NCI-H2029 treated with DMSO at 0.1 percent for 48 hours (cell line): ENCODE data around the gene MAST4.

ENCODE experiments used
- DNase-seq: peaks from one replicate; lab custom pipeline; 2025; lab: John Stamatoyannopoulos, UW

Gene MAST4

DNA sequence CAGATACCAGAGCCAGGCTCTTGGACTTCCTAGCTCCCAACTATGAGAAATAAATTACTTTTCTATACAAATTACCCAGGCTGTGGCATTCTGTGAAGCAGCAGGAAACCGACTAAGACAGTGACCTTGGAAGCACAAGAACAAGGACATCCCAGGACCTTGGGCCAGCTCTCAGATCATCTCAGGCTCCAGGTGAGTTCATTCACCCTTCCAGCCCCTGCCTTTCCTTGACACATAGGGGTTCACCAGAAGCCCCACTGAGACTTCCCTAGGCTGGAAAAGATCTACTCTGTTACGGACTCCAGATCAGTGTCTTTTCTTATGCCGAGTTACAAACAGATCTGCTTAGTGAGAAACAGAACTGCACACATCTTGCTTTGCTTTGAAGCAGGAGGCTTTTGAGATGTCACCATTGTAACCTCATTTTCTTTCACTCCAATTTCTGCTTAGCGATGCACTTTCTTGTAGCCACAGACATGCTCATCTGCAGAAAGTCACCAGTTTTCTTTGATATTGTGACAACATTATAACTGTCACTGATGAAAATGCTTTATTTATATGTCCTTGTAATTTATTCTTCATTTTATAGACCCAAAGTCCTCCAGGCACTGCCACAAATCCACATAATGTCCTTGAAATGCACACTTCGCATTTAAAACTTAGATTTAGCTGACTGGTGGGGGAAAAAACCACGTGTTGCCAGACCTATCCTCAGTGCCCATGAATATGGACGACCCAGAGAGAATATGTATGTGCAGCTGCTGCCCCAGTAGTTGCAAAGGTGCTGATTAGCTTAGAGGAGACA lies 592.3 kb downstream of the MAST4 start:
- no peak for DNase-seq

DNA sequence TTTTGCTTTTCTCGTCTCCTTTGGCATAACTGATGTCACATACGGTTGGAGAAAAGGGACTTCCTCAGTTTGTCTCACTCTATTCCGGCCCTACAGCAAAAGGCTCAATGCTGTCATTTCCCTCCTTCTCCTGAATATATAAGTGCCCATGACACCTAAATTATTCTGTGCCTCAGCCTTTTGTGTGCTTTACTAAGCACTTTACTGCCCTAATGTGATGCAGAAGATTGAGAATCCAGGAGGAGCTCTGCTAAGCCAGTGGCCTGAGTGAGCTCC lies 592.8 kb downstream of the MAST4 start:
- DNase-seq, result no peak

DNA sequence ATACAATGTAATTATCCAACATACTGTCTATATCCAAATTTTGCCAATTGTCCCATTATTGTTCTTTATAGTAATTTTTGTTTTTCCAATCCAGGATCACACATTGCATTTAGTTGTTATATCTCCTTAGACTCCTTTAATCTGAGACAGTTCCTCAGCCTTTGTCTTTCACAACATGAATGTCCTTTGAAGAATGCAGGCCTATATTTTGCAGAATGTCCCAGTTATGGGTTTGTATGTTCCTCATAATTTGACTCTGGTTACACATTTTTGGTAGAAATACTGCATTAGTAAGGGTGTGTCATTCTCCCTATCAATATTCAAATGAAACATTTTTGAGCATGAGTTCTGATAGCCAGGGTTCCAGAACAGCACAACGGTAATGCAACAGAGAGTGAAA lies 593.7 kb downstream of the MAST4 start:
- no peak for DNase-seq

DNA sequence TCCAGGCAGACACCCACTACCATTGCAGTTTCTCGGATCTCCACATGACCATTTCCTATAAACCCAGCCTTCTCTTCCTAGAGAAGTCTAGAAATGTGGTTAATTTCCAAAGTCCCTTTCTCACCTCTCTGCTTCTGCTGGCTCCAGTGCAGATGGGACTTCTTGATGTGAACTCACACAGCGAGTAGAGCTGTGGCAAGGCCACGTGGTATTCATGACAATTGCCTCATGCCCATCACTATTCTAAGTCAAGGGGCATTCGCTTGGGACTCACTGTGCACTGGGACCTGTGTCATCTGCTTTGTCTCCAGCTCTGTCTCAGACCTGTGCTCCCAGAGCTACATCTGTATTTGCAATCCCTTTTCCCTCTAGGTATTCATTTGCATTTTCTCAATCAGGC lies 594.2 kb downstream of the MAST4 start:
- no peak for DNase-seq

DNA sequence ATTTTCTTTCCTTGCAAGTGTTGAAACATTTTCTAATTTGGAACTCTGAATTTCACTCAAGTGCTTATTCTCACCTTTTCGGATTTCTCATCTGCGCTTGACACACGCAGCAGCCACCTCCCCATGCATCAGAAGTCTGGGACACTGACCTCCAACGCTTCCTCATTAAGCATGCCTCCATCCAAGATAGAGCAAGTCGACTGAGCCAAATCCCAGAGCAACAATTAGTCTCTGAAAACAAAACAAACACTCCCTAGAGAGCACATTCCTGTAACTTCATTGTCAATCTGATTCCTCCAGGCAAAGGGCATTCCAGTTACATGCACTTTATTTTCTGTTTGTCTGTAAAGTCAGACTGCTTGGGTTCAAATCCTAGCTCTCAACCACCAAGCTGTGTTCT lies 594.7 kb downstream of the MAST4 start:
- no peak for DNase-seq

DNA sequence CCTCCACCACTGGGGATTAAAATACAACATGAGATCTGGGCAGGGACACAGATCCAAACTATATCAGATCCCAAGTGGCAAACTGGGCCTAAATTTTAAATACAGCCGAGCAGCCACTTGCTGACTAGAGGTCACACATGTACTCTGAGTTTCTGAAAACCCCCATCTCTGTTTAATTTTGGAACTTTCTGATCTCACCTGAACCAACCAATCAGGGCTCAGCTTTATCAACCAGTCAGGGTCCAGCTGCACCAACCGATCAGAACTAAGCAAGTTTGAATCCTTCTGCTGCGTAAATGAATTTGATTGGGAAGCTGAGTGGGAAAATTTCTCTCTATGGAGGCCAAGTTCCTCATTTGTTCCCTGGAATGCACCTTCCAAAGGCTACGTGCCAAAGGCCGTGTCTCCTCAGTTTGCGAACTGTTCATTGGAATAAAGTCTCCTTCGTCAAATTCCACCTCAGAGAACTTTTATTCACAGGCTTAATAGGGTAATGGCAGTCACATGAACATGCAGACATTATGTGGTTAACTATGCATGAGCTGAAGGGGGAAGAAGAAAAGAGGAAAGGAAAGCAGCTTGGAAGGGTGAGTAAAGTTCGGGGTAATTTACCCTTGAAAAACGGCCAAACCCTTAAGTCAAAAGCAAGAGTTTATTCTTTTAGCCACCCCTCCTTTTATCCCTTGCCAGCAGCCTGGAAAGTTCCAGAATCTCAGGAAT lies 596.7 kb downstream of the MAST4 start:
- no peak for DNase-seq

DNA sequence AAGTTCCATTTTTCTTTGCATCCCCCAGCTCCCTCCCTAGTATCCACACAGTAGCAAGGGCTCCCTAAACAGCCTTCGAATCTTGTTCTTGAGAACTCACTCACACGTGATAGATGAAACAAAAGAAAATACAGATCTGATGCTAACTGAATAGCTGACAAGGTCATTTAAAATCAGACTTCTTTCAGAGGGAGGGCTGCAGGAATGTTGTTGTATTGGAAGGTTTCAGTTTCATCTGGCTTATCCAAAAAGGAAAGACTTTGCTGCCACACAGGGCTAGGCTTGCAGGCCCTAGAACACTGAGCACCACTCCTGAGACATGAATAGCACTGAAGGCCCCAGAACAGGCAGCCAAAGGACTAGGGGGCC lies 597.2 kb downstream of the MAST4 start:
- no peak for DNase-seq

DNA sequence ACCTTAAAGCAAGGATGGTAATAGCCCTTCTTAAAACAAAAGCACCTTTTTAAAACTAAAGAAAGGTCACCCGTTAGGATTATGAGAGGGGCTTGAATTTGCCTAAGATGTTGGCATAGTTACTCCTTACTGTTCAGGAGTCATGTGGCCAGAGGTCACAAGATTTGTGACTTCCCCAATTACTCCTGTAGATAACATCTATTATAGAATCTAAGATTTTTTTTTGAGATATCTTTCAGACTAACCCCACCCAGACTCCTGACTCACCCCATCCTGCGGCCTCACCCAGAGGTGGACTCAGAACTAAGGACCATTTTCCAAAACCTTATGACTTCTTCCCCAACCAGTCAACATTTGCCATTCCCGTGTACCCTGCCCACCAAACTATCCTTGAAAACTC lies 598.0 kb downstream of the MAST4 start:
- DNase-seq, result no peak

DNA sequence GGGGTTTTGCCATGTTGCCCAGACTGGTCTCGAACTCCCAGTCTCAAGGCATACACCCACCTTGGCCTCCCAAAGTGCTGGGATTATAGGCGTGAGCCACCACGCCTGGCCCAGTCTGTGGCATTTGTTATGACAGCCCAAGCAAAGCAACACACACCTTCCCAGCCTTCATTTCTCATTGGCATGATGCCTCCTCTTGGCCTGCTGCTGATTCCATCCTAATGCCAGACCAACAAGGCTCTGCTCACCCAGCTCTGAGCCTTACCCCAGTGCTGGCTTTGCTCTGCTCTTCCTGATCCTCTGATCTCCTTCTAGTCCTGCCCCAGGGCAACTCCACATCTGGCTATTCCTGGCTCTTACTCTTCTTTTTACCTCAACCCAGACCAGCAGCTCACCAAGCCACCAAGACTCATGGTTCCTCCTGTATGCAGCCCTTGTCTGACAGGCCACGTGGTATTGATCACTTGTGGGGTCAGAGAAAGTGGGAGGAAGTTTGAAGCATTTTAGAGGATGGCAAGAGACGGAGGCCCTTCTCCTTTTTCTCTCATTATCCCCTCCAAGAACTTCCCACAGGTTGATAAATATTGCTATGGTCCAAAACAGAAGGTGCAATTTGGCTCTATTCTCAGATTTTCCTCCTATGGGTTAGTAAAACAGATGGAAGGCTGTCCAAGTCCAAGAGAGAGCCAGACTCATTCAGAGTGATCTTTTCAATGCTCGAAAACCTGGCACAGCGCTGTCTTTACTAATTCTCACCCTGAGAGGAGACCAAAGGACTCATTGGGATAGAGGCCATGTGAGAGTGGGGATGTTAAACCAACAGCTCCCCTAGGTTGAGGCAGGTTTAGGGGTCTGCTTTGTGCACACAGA lies 599.4 kb downstream of the MAST4 start:
- no peak for DNase-seq

DNA sequence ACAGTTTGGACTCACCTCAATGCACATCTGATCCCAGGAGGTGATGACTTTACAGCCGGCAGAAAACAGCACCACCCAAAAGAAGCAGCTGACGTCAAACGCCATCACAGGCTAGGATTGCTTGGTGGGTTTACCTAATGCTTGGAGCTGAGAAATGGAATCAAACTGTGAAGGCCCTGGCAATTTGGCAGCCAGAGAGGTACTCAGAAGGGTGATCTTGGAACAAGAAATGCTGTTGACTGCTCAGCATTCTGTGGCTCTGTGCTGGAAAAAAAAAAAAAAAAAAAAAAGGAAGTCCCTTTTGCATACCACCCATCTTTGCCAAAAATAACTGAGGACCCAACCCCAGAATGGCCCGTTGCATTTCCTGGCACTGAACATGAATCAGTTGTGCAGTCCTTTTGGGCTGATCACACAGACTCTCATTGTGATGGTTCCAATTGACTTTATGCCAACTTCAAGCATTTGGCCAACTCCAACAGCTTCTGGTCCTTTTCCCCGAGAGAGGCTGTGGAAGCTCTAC lies 600.4 kb downstream of the MAST4 start, which contains the start of gene CD180:
TSS of gene CD180 (minus strand) at position 263 of the 523 bp plus-strand sequence. CDS start at position 105, 158 bp downstream.
- DNase-seq, result no peak

DNA sequence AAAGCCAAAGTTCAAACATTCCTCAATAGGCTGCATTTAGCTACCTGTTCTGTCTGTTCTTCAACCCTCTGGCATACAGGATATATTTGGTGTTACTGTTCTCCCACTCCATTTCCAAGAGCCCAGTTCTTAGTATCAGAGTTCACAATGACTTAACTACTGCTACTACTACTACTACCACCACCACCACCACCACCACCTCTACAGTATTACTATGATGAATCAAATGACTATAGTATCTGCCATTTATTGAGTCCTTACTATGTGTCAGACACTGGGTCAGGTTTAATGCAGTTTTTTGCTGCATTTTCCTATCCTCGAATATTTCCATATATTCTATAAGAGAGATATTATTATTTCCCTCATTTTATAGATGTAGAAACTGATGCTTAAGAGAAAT lies 601.3 kb downstream of the MAST4 start:
- DNase-seq, result no peak

DNA sequence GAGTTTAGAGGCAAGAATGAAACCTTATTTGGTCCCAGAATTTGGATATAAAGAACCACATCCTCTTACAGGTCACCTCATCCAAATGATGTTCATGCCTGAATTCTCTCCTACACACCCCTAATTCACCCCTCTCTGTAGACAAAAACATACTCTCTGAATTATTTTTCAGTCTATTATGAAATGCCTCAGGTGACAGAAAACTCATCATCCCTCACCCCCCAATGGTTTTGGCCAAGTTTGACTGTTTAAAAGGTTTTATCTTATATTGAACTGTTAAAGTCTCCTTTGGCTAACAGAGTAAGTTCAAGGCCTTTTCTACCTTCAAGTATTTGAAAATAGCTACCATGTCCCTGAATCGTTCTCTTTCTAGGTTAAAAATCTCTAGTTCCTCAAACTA lies 602.7 kb downstream of the MAST4 start:
- no peak for DNase-seq

DNA sequence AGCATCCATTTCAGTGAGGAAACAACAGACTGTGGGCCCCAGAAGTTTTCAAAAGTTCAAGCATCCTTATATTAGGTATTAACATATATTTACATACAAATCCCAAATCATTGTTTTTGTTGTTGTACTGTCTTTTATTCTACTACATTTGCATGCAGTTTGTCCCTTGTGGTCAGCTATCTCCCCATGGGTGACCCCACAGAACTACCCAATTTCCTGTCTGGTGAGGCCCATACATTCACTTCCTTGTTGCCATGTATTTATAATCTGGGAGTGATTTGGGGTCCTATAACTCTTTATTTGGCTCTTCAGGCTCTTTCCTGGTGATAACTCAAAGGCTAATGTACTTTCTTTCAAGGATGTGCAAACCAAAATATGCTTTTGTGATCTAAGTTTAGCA lies 603.7 kb downstream of the MAST4 start:
- no peak for DNase-seq

DNA sequence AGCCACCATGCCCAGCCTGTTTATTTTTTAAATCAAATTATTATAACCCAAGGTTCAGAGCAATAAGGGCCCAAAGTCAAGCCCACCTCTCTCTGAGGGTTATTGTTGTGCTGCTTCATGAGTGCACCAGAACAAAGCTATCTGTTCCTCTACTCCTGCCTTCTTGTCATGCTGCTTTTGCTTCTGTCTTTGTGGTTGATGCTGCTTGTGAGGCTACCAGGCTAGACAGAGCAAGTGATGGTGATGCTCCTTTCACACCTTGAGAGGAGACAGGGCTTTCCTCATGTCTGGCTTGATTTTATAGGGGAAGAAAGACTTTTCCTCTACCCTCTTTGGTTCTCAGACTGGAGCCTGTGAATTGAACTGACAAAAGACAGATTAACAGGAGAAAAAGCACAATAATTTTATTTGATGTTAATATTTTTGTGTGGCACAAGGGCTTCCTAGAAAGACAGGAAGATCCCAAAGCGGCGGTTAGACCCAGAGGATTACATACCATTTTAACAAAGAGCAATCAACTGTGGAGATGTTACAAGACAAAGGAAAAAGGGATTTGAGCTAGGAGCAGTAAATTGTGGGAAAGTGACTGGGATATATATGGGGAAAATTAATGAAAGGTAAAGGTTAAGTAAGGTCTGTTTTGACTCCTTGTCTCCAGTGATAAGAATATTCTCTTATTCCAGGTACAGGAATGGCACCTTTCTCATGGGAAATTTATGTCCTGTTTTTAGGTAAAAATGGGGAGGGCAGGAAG lies 604.8 kb downstream of the MAST4 start:
- DNase-seq, result no peak

DNA sequence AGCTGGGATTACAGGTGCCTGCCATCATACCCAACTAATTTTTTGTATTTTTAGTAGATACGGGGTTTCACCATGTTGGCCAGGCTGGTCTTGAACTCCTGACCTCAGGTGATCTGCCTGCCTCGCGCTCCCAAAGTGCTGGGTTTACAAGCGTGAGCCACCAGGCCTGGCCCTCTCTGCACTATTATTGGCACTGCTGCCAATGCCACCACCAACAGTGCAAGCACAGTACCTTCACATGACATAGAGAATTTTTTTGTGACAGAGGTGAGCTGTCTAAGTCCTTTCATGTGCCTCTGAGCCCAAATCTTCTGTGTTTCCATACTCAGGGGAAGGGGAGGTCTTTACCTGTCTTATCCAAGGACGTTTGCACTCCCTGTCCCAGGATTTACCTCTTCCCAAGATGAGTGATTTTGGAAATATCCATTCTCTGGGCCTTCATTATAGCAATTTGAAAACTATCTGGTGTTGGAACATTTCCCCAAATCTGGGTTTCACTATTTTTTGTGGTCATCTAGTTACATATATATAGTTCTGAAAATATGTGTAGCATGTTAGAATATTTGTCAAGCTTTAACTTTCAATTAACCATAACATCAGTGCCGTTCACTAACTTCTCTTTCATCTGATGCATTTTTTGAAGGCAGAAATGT lies 605.8 kb downstream of the MAST4 start:
- no peak for DNase-seq

DNA sequence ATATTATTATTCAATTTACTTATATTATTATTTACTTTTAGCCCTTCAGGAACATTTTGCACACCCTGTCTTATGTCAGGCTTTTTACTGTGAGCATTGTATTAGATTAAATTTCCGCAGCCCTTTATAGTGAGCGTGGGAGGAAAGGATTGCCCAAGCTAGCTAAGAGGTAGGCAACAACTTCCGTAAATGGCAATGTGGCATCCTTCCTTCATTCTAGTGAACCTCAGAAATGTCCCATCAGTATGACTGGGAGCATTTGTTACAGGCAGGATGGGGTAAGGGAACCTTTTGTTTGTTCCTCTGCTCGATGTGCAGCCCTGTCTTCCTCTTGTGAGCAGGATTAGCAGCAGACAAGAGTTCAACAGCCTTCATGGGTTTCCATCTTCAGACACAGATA lies 606.6 kb downstream of the MAST4 start:
- DNase-seq, result no peak

DNA sequence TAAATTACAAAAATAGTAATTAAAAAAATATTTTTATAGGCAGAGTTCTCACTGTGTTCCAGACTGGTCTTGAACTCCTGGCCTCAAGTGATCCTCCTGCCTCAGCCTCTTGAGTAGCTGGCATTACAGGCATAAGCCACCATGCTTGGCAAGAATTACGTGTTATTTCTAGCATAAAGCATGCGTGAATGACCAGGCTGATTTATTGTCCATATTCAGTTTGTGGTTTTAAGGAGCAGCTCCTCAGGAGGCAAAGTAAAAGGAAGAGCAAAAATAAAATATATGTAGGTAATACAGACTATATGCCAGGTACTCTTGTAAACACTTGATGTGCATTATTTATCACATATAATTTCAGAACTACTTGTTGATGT lies 607.5 kb downstream of the MAST4 start:
- DNase-seq, result no peak

DNA sequence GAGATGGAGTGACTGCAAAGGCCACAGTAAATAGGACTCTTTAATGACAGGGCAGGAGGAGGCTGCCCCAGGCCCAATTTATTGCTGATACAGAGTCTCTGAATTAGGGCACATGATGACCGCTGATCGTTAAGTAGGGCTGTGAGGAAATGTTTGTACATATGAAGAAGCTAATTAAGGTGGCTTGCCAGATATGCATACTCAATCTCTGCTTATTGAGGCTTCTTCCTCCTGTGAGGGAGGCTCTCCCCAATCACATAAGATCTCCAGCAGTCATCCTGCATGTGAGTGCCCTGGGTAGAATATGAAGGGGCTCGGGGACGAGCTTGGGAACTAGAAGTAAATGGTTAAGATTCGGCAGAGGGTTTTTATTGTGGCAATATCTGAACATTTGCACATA lies 608.6 kb downstream of the MAST4 start:
- no peak for DNase-seq

DNA sequence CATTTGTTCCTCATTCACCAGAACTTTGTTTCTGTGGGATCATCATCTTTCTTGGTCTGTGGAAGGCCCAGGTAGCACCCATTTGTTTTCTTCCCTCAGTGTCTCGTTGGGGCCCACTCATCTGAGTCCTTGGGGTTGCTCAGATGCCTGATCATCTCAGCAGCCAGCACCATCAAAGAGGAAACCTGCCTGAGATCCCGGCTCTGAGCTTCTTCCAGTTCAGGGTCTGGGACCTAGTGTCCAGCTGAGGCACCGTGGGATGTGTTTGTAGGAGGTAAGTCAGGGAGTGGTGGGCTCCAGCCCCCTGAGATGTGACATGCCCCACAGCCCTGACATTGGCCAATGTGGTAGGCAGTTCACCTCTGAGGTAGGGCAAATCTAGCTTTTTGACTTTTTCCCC lies 609.8 kb downstream of the MAST4 start:
- no peak for DNase-seq

DNA sequence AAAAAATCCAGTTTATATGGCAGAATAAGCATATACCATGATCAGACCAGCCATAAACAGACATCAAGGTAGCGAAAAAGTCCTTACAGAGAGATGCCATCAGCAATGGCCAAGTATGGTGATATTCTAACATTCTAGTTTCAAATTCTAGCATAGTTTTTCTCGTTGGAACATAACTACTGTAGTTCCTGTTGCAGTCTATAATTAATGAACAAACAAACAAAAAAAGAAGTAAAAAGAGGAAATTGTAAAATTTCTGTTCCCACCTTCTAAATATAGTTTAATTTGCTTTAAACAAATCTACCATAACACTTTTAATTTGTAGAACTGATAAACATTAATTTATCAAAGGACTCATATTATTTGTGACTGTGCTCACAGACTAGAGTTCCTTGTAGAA lies 610.3 kb downstream of the MAST4 start:
- no peak for DNase-seq

DNA sequence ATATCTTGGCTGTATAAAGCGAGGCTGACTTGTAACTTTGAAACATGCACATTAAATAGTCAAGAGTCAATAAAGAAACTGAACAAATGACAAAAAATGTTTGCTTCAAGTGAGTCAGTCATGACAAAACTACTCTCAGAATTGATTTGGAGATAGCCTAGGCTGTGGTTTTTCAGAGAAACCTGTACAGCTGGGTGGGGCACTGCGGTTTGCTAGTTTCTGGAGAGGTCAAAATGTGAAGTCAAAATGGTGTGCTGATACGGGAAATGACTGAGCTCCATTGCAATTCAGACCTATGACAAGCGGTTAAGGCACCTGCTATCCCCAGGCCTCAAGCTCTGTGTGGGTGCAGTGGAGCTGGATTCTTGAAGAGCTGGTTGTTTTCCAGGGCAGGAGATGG lies 610.7 kb downstream of the MAST4 start:
- DNase-seq, result no peak

DNA sequence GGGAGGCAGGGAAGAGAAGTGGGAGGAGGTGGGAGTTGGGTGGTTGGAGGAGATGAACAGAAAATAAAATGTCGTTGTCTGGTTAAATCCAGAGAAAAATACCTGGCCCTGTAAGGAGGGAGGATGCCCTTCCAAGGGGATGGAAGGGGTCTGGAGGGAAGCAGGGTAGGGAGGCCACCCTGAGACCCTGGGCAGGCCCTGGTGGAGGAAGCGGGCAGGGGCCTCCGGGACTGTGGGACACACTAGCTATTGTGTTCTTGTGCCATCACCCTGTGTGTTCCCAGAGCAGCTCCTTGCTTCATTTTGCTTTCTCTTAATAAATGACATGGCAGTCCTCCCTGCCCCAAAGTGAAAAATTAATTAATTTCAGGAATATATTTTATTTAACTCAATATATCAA lies 612.2 kb downstream of the MAST4 start:
- no peak for DNase-seq
